Retinal pigment epithelial cell (primary cell): ENCODE data around the gene SDK1.

ENCODE experiments used
- DNase-seq: peaks from one replicate; pipeline ENCODE4 v3.0.0-alpha.2; 2010; ENCODE audit warnings: low read depth
- H3K4me3 ChIP-seq: 2 replicates; pipeline ENCODE4 v1.5.1; 2011; ENCODE audit warnings: mild to moderate bottlenecking, low read length, control low read depth, moderate library complexity
- TF ChIP-seq, protein P1 (sequence below): conservative IDR thresholded peaks from 2 replicates; pipeline ENCODE4 v1.5.1; 2011; ENCODE audit warnings: low read depth, low read length, control low read depth, inconsistent platforms

Gene SDK1

DNA sequence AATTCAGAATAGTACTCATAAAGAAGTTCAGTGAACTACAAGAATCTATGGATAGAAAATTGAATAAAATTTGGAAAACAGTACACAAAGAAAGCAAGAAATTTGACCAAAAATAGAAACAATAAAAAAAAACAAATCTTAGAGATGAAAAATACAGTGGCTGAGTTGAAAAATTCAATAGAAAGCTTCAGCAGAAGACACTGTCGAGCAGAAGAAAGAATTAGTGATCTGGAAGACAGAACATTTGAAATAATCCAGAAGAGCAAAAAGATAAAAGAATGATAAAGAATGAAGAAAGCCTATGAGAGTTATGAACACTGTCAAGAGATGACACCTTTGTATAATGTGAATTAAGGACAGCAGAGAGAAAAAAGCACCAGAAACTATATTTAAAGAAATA, 480.6 kb downstream of the SDK1 start:
- no peak for DNase-seq
- no peak overlapping the region for H3K4me3 ChIP-seq
- TF ChIP-seq, protein P1, sequence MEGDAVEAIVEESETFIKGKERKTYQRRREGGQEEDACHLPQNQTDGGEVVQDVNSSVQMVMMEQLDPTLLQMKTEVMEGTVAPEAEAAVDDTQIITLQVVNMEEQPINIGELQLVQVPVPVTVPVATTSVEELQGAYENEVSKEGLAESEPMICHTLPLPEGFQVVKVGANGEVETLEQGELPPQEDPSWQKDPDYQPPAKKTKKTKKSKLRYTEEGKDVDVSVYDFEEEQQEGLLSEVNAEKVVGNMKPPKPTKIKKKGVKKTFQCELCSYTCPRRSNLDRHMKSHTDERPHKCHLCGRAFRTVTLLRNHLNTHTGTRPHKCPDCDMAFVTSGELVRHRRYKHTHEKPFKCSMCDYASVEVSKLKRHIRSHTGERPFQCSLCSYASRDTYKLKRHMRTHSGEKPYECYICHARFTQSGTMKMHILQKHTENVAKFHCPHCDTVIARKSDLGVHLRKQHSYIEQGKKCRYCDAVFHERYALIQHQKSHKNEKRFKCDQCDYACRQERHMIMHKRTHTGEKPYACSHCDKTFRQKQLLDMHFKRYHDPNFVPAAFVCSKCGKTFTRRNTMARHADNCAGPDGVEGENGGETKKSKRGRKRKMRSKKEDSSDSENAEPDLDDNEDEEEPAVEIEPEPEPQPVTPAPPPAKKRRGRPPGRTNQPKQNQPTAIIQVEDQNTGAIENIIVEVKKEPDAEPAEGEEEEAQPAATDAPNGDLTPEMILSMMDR = no peak

GRCh38 chr7:3787717-3788264, 486.7 kb downstream of the SDK1 start:
- TF ChIP-seq, protein P1 = no peak
- H3K4me3 ChIP-seq = no peak overlapping the region
- no peak for DNase-seq

- no peak for DNase-seq
Observed at GRCh38 chr7:3790803-3791202, 489.8 kb downstream of the SDK1 start.

GRCh38 chr7:3791327-3791726, 490.3 kb downstream of the SDK1 start:
- TF ChIP-seq, protein P1 = no peak
- no peak for DNase-seq
- no peak overlapping the region for H3K4me3 ChIP-seq

More at GRCh38 chr7:3790803-3791202, 489.8 kb downstream of the SDK1 start:
- TF ChIP-seq, protein P1 = no peak
- no peak overlapping the region for H3K4me3 ChIP-seq

DNA sequence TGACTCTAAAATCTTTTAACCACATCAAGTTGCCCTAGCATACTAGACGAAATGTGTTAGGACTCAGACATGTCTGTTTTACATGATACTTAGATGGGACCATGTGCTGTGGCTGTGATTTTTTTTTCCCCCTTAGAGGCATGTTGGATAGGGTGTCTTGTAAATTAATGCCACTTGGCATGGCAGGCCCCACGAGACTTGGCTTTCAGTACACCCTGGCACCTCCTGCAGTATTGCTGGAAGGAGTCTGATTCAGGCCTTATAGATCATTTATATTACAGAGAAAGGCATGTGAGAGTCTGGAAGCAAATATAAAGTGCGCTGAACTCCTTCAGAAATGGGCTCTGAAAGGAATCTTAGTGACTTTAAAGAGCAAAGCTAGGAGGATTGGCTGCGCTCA, 494.1 kb downstream of the SDK1 start:
- no peak overlapping the region for H3K4me3 ChIP-seq
- TF ChIP-seq, protein P1 = no peak
- no peak for DNase-seq

GRCh38 chr7:3795781-3796180, 494.7 kb downstream of the SDK1 start:
- TF ChIP-seq, protein P1 = no peak
- DNase-seq = no peak
- no peak overlapping the region for H3K4me3 ChIP-seq

- DNase-seq = no peak
- no peak overlapping the region for H3K4me3 ChIP-seq
- TF ChIP-seq, protein P1 = no peak
Observed at GRCh38 chr7:3805151-3805550, 504.1 kb downstream of the SDK1 start.
